WTC11 (cell line): ENCODE results near the gene S100A8.

Experiments used
- EMX1 ChIP-seq: fragments of 250-450 bp; sonication (Bioruptor Pico); IDR thresholded peaks from 2 replicates; pipeline ENCODE4 v1.8.0; 2021; ENCODE audit warnings: mild to moderate bottlenecking
- IRF2 ChIP-seq: sonication (generic); formaldehyde crosslinking; IDR thresholded peaks from 2 replicates; pipeline ENCODE4 v1.8.0; 2022; ENCODE audit warnings: low read depth, missing genetic modification reagents, borderline replicate concordance
- JUN ChIP-seq: sonication (generic); formaldehyde crosslinking; IDR thresholded peaks from 2 replicates; pipeline ENCODE4 v1.8.0; 2023; ENCODE audit warnings: mild to moderate bottlenecking, missing genetic modification reagents
- NFE2L1 ChIP-seq: sonication (generic); formaldehyde crosslinking; IDR thresholded peaks from 2 replicates; pipeline ENCODE4 v1.8.1; 2023; ENCODE audit warnings: missing genetic modification reagents
- STAT6 ChIP-seq: sonication (generic); formaldehyde crosslinking; conservative IDR thresholded peaks from 2 replicates; pipeline ENCODE4 v1.8.1; 2023; ENCODE audit warnings: mild to moderate bottlenecking, low read depth, missing genetic modification reagents, moderate library complexity
- TEAD4 ChIP-seq: sonication (generic); formaldehyde crosslinking; IDR thresholded peaks from 2 replicates; pipeline ENCODE4 v1.8.0; 2022; ENCODE audit warnings: mild to moderate bottlenecking, missing genetic modification reagents
- TP53 ChIP-seq: sonication (generic); formaldehyde crosslinking; IDR thresholded peaks from 2 replicates; pipeline ENCODE4 v1.8.1; 2023; ENCODE audit warnings: mild to moderate bottlenecking, missing genetic modification reagents
- USF2 ChIP-seq: sonication (generic); formaldehyde crosslinking; IDR thresholded peaks from 2 replicates; pipeline ENCODE4 v1.8.1; 2023; ENCODE audit warnings: mild to moderate bottlenecking, missing genetic modification reagents, moderate library complexity
- TF ChIP-seq, protein P1 (sequence below): fragments of 200-600 bp; IDR thresholded peaks from 2 replicates; pipeline ENCODE4 v1.8.0; 2022; ENCODE audit warnings: antibody characterized with exemption
- TF ChIP-seq, protein P2 (sequence below): sonication (generic); formaldehyde crosslinking; IDR thresholded peaks from 2 replicates; pipeline ENCODE4 v1.8.1; 2023; ENCODE audit warnings: mild to moderate bottlenecking, missing genetic modification reagents, borderline replicate concordance
- TF ChIP-seq, protein P3 (sequence below): sonication (generic); formaldehyde crosslinking; IDR thresholded peaks from 2 replicates; pipeline ENCODE4 v1.8.0; 2022; ENCODE audit warnings: mild to moderate bottlenecking, missing genetic modification reagents
- TF ChIP-seq, protein P4 (sequence below): sonication (generic); formaldehyde crosslinking; IDR thresholded peaks from 2 replicates; pipeline ENCODE4 v1.8.0; 2022; ENCODE audit warnings: mild to moderate bottlenecking, missing genetic modification reagents
- TF ChIP-seq, protein P5 (sequence below): sonication (generic); formaldehyde crosslinking; IDR thresholded peaks from 2 replicates; pipeline ENCODE4 v1.8.0; 2022; ENCODE audit warnings: missing genetic modification reagents

- TF ChIP-seq NFE2L1 (CRISPR knock-in tag) (no peak), STAT6 (CRISPR knock-in tag) (no peak), JUN (no peak), TEAD4 (no peak), USF2 (no peak), TP53 (CRISPR knock-in tag) (no peak), IRF2 (CRISPR knock-in tag) (no peak), EMX1 (no peak)
- TF ChIP-seq, protein P1, sequence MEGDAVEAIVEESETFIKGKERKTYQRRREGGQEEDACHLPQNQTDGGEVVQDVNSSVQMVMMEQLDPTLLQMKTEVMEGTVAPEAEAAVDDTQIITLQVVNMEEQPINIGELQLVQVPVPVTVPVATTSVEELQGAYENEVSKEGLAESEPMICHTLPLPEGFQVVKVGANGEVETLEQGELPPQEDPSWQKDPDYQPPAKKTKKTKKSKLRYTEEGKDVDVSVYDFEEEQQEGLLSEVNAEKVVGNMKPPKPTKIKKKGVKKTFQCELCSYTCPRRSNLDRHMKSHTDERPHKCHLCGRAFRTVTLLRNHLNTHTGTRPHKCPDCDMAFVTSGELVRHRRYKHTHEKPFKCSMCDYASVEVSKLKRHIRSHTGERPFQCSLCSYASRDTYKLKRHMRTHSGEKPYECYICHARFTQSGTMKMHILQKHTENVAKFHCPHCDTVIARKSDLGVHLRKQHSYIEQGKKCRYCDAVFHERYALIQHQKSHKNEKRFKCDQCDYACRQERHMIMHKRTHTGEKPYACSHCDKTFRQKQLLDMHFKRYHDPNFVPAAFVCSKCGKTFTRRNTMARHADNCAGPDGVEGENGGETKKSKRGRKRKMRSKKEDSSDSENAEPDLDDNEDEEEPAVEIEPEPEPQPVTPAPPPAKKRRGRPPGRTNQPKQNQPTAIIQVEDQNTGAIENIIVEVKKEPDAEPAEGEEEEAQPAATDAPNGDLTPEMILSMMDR: no peak
- TF ChIP-seq, protein P2, sequence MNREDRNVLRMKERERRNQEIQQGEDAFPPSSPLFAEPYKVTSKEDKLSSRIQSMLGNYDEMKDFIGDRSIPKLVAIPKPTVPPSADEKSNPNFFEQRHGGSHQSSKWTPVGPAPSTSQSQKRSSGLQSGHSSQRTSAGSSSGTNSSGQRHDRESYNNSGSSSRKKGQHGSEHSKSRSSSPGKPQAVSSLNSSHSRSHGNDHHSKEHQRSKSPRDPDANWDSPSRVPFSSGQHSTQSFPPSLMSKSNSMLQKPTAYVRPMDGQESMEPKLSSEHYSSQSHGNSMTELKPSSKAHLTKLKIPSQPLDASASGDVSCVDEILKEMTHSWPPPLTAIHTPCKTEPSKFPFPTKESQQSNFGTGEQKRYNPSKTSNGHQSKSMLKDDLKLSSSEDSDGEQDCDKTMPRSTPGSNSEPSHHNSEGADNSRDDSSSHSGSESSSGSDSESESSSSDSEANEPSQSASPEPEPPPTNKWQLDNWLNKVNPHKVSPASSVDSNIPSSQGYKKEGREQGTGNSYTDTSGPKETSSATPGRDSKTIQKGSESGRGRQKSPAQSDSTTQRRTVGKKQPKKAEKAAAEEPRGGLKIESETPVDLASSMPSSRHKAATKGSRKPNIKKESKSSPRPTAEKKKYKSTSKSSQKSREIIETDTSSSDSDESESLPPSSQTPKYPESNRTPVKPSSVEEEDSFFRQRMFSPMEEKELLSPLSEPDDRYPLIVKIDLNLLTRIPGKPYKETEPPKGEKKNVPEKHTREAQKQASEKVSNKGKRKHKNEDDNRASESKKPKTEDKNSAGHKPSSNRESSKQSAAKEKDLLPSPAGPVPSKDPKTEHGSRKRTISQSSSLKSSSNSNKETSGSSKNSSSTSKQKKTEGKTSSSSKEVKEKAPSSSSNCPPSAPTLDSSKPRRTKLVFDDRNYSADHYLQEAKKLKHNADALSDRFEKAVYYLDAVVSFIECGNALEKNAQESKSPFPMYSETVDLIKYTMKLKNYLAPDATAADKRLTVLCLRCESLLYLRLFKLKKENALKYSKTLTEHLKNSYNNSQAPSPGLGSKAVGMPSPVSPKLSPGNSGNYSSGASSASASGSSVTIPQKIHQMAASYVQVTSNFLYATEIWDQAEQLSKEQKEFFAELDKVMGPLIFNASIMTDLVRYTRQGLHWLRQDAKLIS: no peak
- TF ChIP-seq, protein P3, sequence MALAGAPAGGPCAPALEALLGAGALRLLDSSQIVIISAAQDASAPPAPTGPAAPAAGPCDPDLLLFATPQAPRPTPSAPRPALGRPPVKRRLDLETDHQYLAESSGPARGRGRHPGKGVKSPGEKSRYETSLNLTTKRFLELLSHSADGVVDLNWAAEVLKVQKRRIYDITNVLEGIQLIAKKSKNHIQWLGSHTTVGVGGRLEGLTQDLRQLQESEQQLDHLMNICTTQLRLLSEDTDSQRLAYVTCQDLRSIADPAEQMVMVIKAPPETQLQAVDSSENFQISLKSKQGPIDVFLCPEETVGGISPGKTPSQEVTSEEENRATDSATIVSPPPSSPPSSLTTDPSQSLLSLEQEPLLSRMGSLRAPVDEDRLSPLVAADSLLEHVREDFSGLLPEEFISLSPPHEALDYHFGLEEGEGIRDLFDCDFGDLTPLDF (CRISPR knock-in tag): no peak
- TF ChIP-seq, protein P4, sequence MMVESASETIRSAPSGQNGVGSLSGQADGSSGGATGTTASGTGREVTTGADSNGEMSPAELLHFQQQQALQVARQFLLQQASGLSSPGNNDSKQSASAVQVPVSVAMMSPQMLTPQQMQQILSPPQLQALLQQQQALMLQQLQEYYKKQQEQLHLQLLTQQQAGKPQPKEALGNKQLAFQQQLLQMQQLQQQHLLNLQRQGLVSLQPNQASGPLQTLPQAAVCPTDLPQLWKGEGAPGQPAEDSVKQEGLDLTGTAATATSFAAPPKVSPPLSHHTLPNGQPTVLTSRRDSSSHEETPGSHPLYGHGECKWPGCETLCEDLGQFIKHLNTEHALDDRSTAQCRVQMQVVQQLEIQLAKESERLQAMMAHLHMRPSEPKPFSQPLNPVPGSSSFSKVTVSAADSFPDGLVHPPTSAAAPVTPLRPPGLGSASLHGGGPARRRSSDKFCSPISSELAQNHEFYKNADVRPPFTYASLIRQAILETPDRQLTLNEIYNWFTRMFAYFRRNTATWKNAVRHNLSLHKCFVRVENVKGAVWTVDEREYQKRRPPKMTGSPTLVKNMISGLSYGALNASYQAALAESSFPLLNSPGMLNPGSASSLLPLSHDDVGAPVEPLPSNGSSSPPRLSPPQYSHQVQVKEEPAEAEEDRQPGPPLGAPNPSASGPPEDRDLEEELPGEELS (CRISPR knock-in tag): no peak
- TF ChIP-seq, protein P5, sequence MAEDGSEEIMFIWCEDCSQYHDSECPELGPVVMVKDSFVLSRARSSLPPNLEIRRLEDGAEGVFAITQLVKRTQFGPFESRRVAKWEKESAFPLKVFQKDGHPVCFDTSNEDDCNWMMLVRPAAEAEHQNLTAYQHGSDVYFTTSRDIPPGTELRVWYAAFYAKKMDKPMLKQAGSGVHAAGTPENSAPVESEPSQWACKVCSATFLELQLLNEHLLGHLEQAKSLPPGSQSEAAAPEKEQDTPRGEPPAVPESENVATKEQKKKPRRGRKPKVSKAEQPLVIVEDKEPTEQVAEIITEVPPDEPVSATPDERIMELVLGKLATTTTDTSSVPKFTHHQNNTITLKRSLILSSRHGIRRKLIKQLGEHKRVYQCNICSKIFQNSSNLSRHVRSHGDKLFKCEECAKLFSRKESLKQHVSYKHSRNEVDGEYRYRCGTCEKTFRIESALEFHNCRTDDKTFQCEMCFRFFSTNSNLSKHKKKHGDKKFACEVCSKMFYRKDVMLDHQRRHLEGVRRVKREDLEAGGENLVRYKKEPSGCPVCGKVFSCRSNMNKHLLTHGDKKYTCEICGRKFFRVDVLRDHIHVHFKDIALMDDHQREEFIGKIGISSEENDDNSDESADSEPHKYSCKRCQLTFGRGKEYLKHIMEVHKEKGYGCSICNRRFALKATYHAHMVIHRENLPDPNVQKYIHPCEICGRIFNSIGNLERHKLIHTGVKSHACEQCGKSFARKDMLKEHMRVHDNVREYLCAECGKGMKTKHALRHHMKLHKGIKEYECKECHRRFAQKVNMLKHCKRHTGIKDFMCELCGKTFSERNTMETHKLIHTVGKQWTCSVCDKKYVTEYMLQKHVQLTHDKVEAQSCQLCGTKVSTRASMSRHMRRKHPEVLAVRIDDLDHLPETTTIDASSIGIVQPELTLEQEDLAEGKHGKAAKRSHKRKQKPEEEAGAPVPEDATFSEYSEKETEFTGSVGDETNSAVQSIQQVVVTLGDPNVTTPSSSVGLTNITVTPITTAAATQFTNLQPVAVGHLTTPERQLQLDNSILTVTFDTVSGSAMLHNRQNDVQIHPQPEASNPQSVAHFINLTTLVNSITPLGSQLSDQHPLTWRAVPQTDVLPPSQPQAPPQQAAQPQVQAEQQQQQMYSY (CRISPR knock-in tag): no peak
These were observed 30.7 kb downstream of the S100A8 start for GRCh38 chr1:153360190-153360589.
